Activated CD8-positive, alpha-beta memory T cell treated with anti-CD3 and anti-CD28 coated beads, Interleukin-2, amount 10 ng/mL, durations not matched to agents 7 days and 5 days (primary cell): ENCODE data around the gene CNTNAP5. TPM values are rescaled to one million over a fixed set of nuclear protein-coding genes. Genes with fewer than 3 reads are reported as not detected.

Source experiments
- ATAC-seq: fragments of 150-1000 bp; cut with Tn5 transposase; one replicate; pipeline ENCODE4 v1.10.0; 2021; ENCODE audit warnings: moderate library complexity
- CTCF ChIA-PET: fragments of 350-600 bp; sonication (Branson Sonifier 250); formaldehyde crosslinking; loops from one replicate; lab custom pipeline; 2021; ENCODE audit warnings: antibody characterized with exemption; lab: Charles Lee
- DNase-seq: peaks from one replicate; pipeline ENCODE4 v3.0.0-alpha.2; 2020
- H3K27ac Mint-ChIP-seq: one replicate; pipeline ENCODE4 v1.8.0; 2021; ENCODE audit warnings: mild to moderate bottlenecking, mixed read lengths
- H3K27me3 Mint-ChIP-seq: one replicate; pipeline ENCODE4 v1.8.0; 2021; ENCODE audit warnings: mixed read lengths
- H3K36me3 Mint-ChIP-seq: one replicate; pipeline ENCODE4 v1.8.0; 2021; ENCODE audit warnings: mild to moderate bottlenecking, mixed read lengths
- H3K4me1 Mint-ChIP-seq: one replicate; pipeline ENCODE4 v1.8.0; 2021; ENCODE audit warnings: mixed read lengths
- H3K4me3 Mint-ChIP-seq: one replicate; pipeline ENCODE4 v1.8.0; 2021; ENCODE audit warnings: mild to moderate bottlenecking, moderate library complexity, mixed read lengths
- H3K9me3 Mint-ChIP-seq: one replicate; pipeline ENCODE4 v1.8.0; 2022; ENCODE audit warnings: low read depth, mixed read lengths
- total RNA-seq, 2 experiments: library from RNA; stranded (reverse); gene quantifications; one replicate each; pipeline ENCODE4 v1.2.3, GENCODE V29; 2021

Gene CNTNAP5
- total RNA-seq, 2 experiments from 2014 or later: not detected

- H3K27me3 Mint-ChIP-seq: no peaks in the 10 kb centered on the region
- no peak overlapping the region for H3K27ac Mint-ChIP-seq
- H3K4me1 Mint-ChIP-seq: no peaks in the 10 kb centered on the region
- no peak overlapping the region for H3K4me3 Mint-ChIP-seq
- ATAC-seq: no peak
- H3K36me3 Mint-ChIP-seq: no peaks in the 10 kb centered on the region
- CTCF ChIA-PET: no interaction called here
- no peak for DNase-seq
- peaks cover 10% of the 10 kb centered on the region for H3K9me3 Mint-ChIP-seq
Measured at GRCh38 chr2:124426625-124427024, 401.5 kb downstream of the CNTNAP5 start.

DNA sequence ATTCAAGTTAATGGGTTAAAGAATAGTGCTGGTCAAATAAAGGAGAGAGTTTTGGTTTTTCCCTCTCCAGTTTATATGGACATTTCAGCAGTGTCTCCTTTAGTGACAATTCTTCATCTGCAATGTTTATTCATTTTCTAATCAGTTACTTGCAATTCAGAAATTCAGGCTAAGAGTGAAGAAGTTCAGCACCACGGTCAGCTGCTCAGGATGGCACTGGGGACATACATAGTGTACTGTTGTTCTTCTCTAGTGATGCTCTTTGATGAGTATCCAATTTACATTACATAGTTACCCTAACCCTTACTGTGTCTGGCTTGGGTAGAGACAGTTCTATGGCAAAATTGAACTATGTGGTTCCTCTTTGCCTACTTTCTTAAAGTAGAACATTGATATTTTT, 412.7 kb downstream of the CNTNAP5 start:
- H3K27me3 Mint-ChIP-seq: no peaks in the 10 kb centered on the region
- peaks cover 4% of the 10 kb centered on the region for H3K9me3 Mint-ChIP-seq
- H3K4me3 Mint-ChIP-seq: no peak overlapping the region
- DNase-seq (no peak), ATAC-seq (no peak)
- H3K27ac Mint-ChIP-seq: no peak overlapping the region
- H3K4me1 Mint-ChIP-seq: no peaks in the 10 kb centered on the region
- H3K36me3 Mint-ChIP-seq: no peaks in the 10 kb centered on the region
- CTCF ChIA-PET: no interaction called here

GRCh38 chr2:124450481-124450880, 425.4 kb downstream of the CNTNAP5 start:
- DNase-seq (no peak), ATAC-seq (no peak)
- Mint-ChIP-seq H3K4me3 (no peak overlapping the region), H3K27me3 (no peaks in the 10 kb centered on the region), H3K36me3 (no peaks in the 10 kb centered on the region), H3K27ac (no peak overlapping the region), H3K9me3 (peaks cover 9% of the 10 kb centered on the region), H3K4me1 (no peaks in the 10 kb centered on the region)
- CTCF ChIA-PET: no interaction called here

GRCh38 chr2:124476291-124476690, 451.2 kb downstream of the CNTNAP5 start:
- CTCF ChIA-PET: no interaction called here
- Mint-ChIP-seq H3K4me1 (no peaks in the 10 kb centered on the region), H3K4me3 (no peak overlapping the region), H3K27me3 (no peaks in the 10 kb centered on the region), H3K36me3 (no peaks in the 10 kb centered on the region), H3K9me3 (no peaks in the 10 kb centered on the region), H3K27ac (no peak overlapping the region)
- ATAC-seq (no peak), DNase-seq (no peak)

GRCh38 chr2:124478761-124479160, 453.7 kb downstream of the CNTNAP5 start:
- CTCF ChIA-PET: no interaction called here
- Mint-ChIP-seq H3K9me3 (peaks cover 3% of the 10 kb centered on the region), H3K27ac (no peak overlapping the region), H3K4me1 (no peaks in the 10 kb centered on the region), H3K27me3 (no peaks in the 10 kb centered on the region), H3K36me3 (no peaks in the 10 kb centered on the region), H3K4me3 (no peak overlapping the region)
- ATAC-seq: no peak
- no peak for DNase-seq

GRCh38 chr2:124480958-124481357, 455.9 kb downstream of the CNTNAP5 start:
- Mint-ChIP-seq H3K27me3 (no peaks in the 10 kb centered on the region), H3K9me3 (peaks cover 5% of the 10 kb centered on the region), H3K4me3 (no peak overlapping the region), H3K36me3 (no peaks in the 10 kb centered on the region), H3K4me1 (no peaks in the 10 kb centered on the region), H3K27ac (no peak overlapping the region)
- DNase-seq (no peak), ATAC-seq (no peak)
- CTCF ChIA-PET: no interaction called here

DNA sequence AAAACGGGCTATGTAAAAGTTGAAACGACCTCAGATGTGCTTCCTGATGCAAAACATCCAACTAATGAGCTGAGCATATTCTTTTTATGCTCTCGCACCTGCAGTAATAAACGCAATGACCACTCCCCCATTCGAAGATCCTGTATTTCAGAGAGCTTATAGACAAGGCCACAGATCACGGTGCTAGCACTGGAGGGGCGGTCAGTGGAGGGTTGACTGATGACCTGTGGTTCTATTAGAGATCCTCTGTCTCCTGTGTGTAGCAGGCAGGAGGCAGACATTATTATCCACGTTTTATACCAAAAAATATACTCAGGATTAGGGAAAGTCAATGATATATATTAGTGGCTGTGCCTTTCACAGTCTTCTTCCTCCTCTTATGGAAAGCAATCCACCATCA, 457.0 kb downstream of the CNTNAP5 start:
- Mint-ChIP-seq H3K4me1 (no peaks in the 10 kb centered on the region), H3K27me3 (no peaks in the 10 kb centered on the region), H3K9me3 (peaks cover 5% of the 10 kb centered on the region), H3K4me3 (no peak overlapping the region), H3K36me3 (no peaks in the 10 kb centered on the region), H3K27ac (no peak overlapping the region)
- DNase-seq: no peak
- CTCF ChIA-PET: no interaction called here
- no peak for ATAC-seq

GRCh38 chr2:124482551-124482950, 457.5 kb downstream of the CNTNAP5 start:
- CTCF ChIA-PET: no interaction called here

GRCh38 chr2:124485659-124486058, 460.6 kb downstream of the CNTNAP5 start:
- Mint-ChIP-seq H3K36me3 (no peaks in the 10 kb centered on the region), H3K27ac (no peak overlapping the region), H3K9me3 (peaks cover 5% of the 10 kb centered on the region), H3K4me3 (no peak overlapping the region), H3K4me1 (no peaks in the 10 kb centered on the region), H3K27me3 (no peaks in the 10 kb centered on the region)
- DNase-seq (no peak), ATAC-seq (no peak)
- CTCF ChIA-PET: no interaction called here

More at GRCh38 chr2:124482551-124482950, 457.5 kb downstream of the CNTNAP5 start:
- Mint-ChIP-seq H3K36me3 (no peaks in the 10 kb centered on the region), H3K27ac (no peak overlapping the region), H3K27me3 (no peaks in the 10 kb centered on the region), H3K9me3 (peaks cover 5% of the 10 kb centered on the region), H3K4me1 (no peaks in the 10 kb centered on the region), H3K4me3 (no peak overlapping the region)
- no peak for DNase-seq
- ATAC-seq: no peak

DNA sequence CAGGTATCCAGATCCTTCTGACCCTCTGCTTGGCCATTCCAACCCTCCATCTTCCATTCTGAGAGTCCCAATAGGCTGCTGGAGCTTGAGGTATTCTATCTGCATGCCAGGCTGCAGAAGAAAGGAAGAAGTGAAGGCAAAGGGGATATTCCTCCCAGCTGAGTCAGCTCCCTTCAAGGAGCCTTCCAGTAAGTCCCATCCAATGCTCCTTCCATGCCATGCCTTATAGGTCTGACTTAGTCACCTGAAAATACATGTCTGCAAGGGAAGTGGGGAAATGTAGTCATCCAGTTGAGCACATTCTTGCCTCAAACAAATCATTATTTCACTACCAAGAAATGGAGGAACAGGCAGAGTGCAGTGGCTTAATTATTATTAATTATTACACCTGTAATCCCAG, 464.6 kb downstream of the CNTNAP5 start:
- Mint-ChIP-seq H3K27ac (no peak overlapping the region), H3K9me3 (peaks cover 2% of the 10 kb centered on the region), H3K4me1 (no peaks in the 10 kb centered on the region), H3K36me3 (no peaks in the 10 kb centered on the region), H3K27me3 (no peaks in the 10 kb centered on the region), H3K4me3 (no peak overlapping the region)
- CTCF ChIA-PET: no interaction called here
- DNase-seq (no peak), ATAC-seq (no peak)

- H3K9me3 Mint-ChIP-seq: peaks cover 6% of the 10 kb centered on the region
- DNase-seq (no peak), ATAC-seq (no peak)
- H3K4me3 Mint-ChIP-seq: no peak overlapping the region
- CTCF ChIA-PET: no interaction called here
- no peaks in the 10 kb centered on the region for H3K27me3 Mint-ChIP-seq
- H3K27ac Mint-ChIP-seq: no peak overlapping the region
- no peaks in the 10 kb centered on the region for H3K4me1 Mint-ChIP-seq
- H3K36me3 Mint-ChIP-seq: no peaks in the 10 kb centered on the region
Measured at GRCh38 chr2:124501575-124502152, 476.6 kb downstream of the CNTNAP5 start.

- DNase-seq (no peak), ATAC-seq (no peak)
- Mint-ChIP-seq H3K27ac (no peak overlapping the region), H3K4me1 (no peaks in the 10 kb centered on the region), H3K9me3 (peaks cover 17% of the 10 kb centered on the region), H3K4me3 (no peak overlapping the region), H3K27me3 (no peaks in the 10 kb centered on the region), H3K36me3 (peaks cover 3% of the 10 kb centered on the region)
- CTCF ChIA-PET: no interaction called here
Measured at GRCh38 chr2:124514236-124514635, 489.1 kb downstream of the CNTNAP5 start.

- Mint-ChIP-seq H3K9me3 (peaks cover 17% of the 10 kb centered on the region), H3K4me3 (no peak overlapping the region), H3K27ac (no peak overlapping the region), H3K27me3 (no peaks in the 10 kb centered on the region), H3K36me3 (peaks cover 3% of the 10 kb centered on the region), H3K4me1 (no peaks in the 10 kb centered on the region)
- ATAC-seq (no peak), DNase-seq (no peak)
- CTCF ChIA-PET: no interaction called here
Measured at GRCh38 chr2:124520953-124521352, 495.9 kb downstream of the CNTNAP5 start.

DNA sequence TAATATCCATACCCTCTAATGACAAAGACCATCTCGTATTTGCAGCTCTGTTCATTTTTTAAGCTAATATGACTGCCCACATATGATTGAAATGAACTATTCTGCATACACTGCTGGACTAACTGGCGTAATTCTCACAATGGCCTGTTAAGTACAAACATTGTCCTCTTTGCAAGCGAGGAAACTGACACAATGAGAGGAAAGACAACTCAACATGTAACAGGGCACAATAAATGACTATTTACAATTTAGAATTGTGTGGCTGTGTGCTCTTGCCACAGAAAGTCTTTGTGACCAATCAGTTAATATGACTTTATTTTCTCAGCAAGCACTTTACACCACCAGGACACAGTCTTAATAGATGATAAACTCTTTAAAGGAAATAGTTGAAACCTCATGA, 498.0 kb downstream of the CNTNAP5 start:
- Mint-ChIP-seq H3K27ac (no peak overlapping the region), H3K27me3 (no peaks in the 10 kb centered on the region), H3K9me3 (peaks cover 11% of the 10 kb centered on the region), H3K4me1 (no peaks in the 10 kb centered on the region), H3K36me3 (no peaks in the 10 kb centered on the region), H3K4me3 (no peak overlapping the region)
- no peak for ATAC-seq
- CTCF ChIA-PET: no interaction called here
- DNase-seq: no peak
